CD8-positive, alpha-beta memory T cell (primary cell): Measurements from ENCODE around the gene AQR. TPM values are rescaled to one million over a fixed set of nuclear protein-coding genes. Genes with fewer than 3 reads are reported as not detected.
"Not testable (repeated sequence)": the region's sequence is repeated elsewhere in the genome, so short reads cannot be mapped to it uniquely, and the experiment has no call there.

Experiments
- CTCF ChIA-PET: fragments of 350-600 bp; sonication (Branson Sonifier 250); formaldehyde crosslinking; loops from one replicate; lab custom pipeline; 2021; ENCODE audit warnings: antibody characterized with exemption; lab: Charles Lee
- POLR2A ChIA-PET: fragments of 350-600 bp; sonication (Branson Sonifier 250); formaldehyde crosslinking; loops from one replicate; lab custom pipeline; 2021; ENCODE audit warnings: antibody characterized with exemption; lab: Charles Lee
- DNase-seq, 5 donors: peaks; one replicate each; pipeline versions ENCODE4 v3.0.0 to v3.0.0-alpha.2; 2020 to 2022; ENCODE audit warnings: mixed read lengths in 1 of 5
- H3K27ac ChIP-seq: one replicate; pipeline ENCODE4 v1.7.0; 2013; ENCODE audit warnings: low read depth, mild to moderate bottlenecking, low read length, moderate library complexity
- H3K27me3 ChIP-seq: 2 replicates; pipeline ENCODE4 v1.7.0; 2013; ENCODE audit warnings: low read length, mild to moderate bottlenecking; ENCODE audit not compliant: insufficient read depth, poor library complexity, severe bottlenecking
- H3K36me3 ChIP-seq: 2 replicates; pipeline ENCODE4 v1.7.0; 2013; ENCODE audit warnings: mild to moderate bottlenecking, low read length, moderate library complexity; ENCODE audit not compliant: insufficient read depth
- H3K4me1 ChIP-seq: 2 replicates; pipeline ENCODE4 v1.7.0; 2013; ENCODE audit warnings: mild to moderate bottlenecking, low read length, moderate library complexity; ENCODE audit not compliant: insufficient read depth
- H3K4me3 ChIP-seq: 2 replicates; pipeline ENCODE4 v1.7.0; 2013; ENCODE audit warnings: mild to moderate bottlenecking, low read length
- H3K9me3 ChIP-seq: 2 replicates; pipeline ENCODE4 v1.7.0; 2013; ENCODE audit warnings: mild to moderate bottlenecking, low read length
- H3K27ac Mint-ChIP-seq, 8 donors: one replicate each; pipeline ENCODE4 v1.8.0; 2020 to 2021; ENCODE audit warnings: mixed read lengths in 8 of 8, mild to moderate bottlenecking in 6 of 8, inconsistent platforms in 3 of 8, moderate library complexity in 3 of 8
- H3K27me3 Mint-ChIP-seq, 2 donors: one replicate each; pipeline ENCODE4 v1.8.0; 2020 to 2021; ENCODE audit warnings: mixed read lengths in 2 of 2, mild to moderate bottlenecking in 1 of 2, moderate library complexity in 1 of 2
- H3K36me3 Mint-ChIP-seq, 3 donors: one replicate each; pipeline ENCODE4 v1.8.0; 2020 to 2021; ENCODE audit warnings: mixed read lengths in 3 of 3, inconsistent platforms in 1 of 3, mild to moderate bottlenecking in 1 of 3
- H3K4me1 Mint-ChIP-seq, 3 donors: one replicate each; pipeline ENCODE4 v1.8.0; 2020 to 2021; ENCODE audit warnings: mixed read lengths in 3 of 3, inconsistent platforms in 1 of 3, mild to moderate bottlenecking in 1 of 3
- H3K4me3 Mint-ChIP-seq, 7 donors: one replicate each; pipeline ENCODE4 v1.8.0; 2020 to 2021; ENCODE audit warnings: mixed read lengths in 7 of 7, mild to moderate bottlenecking in 6 of 7, moderate library complexity in 4 of 7, inconsistent platforms in 2 of 7
- H3K9me3 Mint-ChIP-seq, 5 donors: one replicate each; pipeline ENCODE4 v1.8.0; 2020 to 2022; ENCODE audit warnings: mixed read lengths in 5 of 5, mild to moderate bottlenecking in 3 of 5, moderate library complexity in 2 of 5, inconsistent platforms in 1 of 5
- polyA plus RNA-seq: library from polyadenylated mRNA; unstranded; fragments of 300-500 nt; fragmentation: Illumina TruSeq; gene quantifications from one replicate; pipeline ENCODE4 v1.2.3, GENCODE V29; 2021
- total RNA-seq, 2 experiments: library from RNA; stranded (reverse); gene quantifications; one replicate each; pipeline ENCODE4 v1.2.3, GENCODE V29; 2021

AQR gene
- total and polyA plus RNA-seq, 3 experiments from 2014 or later, result 14.8 to 46.0 (median 41.7) TPM

DNA sequence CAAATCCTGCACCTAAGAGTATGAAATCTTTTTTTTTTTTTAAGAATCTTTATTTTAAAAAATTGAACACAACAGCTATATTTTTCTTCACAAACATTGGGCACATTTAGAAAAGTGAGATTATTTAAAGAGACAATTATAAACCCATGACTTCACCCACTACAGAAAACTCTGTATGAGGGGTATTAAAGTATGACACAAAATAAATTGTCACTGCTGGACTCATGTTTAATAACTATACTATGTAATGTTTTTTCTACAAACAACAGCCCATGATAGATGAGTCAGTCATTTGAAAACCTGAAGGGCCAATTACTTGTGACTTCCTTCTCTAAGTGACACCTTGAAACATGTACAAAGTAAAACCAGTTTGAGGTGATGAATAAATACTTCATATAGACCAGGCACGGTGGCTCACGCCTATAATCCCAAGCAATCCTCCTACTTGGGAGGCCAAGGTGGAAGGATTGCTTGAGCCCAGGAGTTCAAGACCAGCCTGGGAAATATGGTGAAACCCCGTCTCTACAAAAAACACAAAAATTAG lies 36.0 kb downstream of the AQR start:
- Histone ChIP-seq H3K36me3 (peaks cover 30% of the 10 kb centered on the region), H3K4me3 (no peak overlapping the region), H3K27me3 (no peaks in the 10 kb centered on the region), H3K27ac (no peak overlapping the region), H3K4me1 (no peaks in the 10 kb centered on the region), H3K9me3 (no peaks in the 10 kb centered on the region)
- ChIA-PET CTCF (interaction anchor here (1.2 kb wide), 1 partner anchor 11 kb away, joined by 3 read pairs; no protein-coding TSS in a partner anchor), POLR2A (no interaction called here)
- no peaks in the 10 kb centered on the region for H3K27me3 Mint-ChIP-seq
- peaks cover 21 to 83% (median 33%) of the 10 kb centered on the region in 3 donors for H3K36me3 Mint-ChIP-seq
- peak overlapping the region in 1 of 8 donors; percentile 59 for H3K27ac Mint-ChIP-seq
- H3K9me3 Mint-ChIP-seq, result peaks cover 0 to 2% (median 0%) of the 10 kb centered on the region in 5 donors
- H3K4me3 Mint-ChIP-seq, result no peak overlapping the region
- DNase-seq, result no peak
- H3K4me1 Mint-ChIP-seq, result no peaks in the 10 kb centered on the region

DNA sequence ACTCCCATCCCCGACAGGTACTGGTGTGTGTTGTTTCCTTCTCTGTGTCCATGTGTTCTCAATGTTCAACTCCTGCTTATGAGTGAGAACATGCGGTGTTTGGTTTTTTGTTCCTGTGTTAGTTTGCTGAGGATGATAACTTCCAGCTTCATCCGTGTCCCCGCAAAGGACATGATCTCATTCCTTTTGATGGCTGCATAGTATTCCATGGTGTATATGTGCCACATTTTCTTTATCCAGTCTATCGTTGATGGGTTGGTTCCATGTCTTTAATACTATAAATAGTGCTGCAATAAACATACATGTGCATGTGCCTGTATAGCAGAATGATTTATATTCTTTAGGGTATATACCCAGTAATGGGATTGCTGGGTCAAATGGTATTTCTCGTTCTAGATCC lies 41.2 kb downstream of the AQR start:
- H3K36me3 Mint-ChIP-seq, result peaks cover 25 to 84% (median 40%) of the 10 kb centered on the region in 3 donors
- H3K27me3 Mint-ChIP-seq, H3K9me3 Mint-ChIP-seq, H3K4me3 ChIP-seq, H3K27ac Mint-ChIP-seq, H3K27me3 ChIP-seq, DNase-seq, H3K27ac ChIP-seq, POLR2A ChIA-PET, H3K4me3 Mint-ChIP-seq, CTCF ChIA-PET, H3K4me1 ChIP-seq, H3K4me1 Mint-ChIP-seq, H3K9me3 ChIP-seq: not testable (repeated sequence)
- peaks cover 25% of the 10 kb centered on the region for H3K36me3 ChIP-seq

GRCh38 chr15:34927726-34928125 lies 41.8 kb downstream of the AQR start:
- Histone ChIP-seq H3K27me3 (no peaks in the 10 kb centered on the region), H3K36me3 (peaks cover 23% of the 10 kb centered on the region), H3K4me3 (no peak overlapping the region), H3K27ac (no peak overlapping the region), H3K4me1 (no peaks in the 10 kb centered on the region), H3K9me3 (no peaks in the 10 kb centered on the region)
- no peaks in the 10 kb centered on the region for H3K4me1 Mint-ChIP-seq
- H3K4me3 Mint-ChIP-seq, result no peak overlapping the region
- no peak overlapping the region for H3K27ac Mint-ChIP-seq
- DNase-seq, result no peak
- H3K9me3 Mint-ChIP-seq, result peaks cover 0 to 2% (median 0%) of the 10 kb centered on the region in 5 donors
- ChIA-PET CTCF (no interaction called here), POLR2A (interaction anchor here (0.5 kb wide), 1 partner anchor 886 kb away, joined by 3 read pairs; no protein-coding TSS in a partner anchor)
- peaks cover 25 to 83% (median 36%) of the 10 kb centered on the region in 3 donors for H3K36me3 Mint-ChIP-seq
- no peaks in the 10 kb centered on the region for H3K27me3 Mint-ChIP-seq

GRCh38 chr15:34914317-34914716 lies 55.2 kb downstream of the AQR start:
- POLR2A ChIA-PET, result no interaction called here
- H3K27ac Mint-ChIP-seq, result peak overlapping the region in 1 of 8 donors; percentile 85
- H3K27me3 Mint-ChIP-seq, result no peaks in the 10 kb centered on the region
- H3K36me3 Mint-ChIP-seq, result peaks cover 23 to 90% (median 24%) of the 10 kb centered on the region in 3 donors
- Histone ChIP-seq H3K9me3 (no peaks in the 10 kb centered on the region), H3K4me1 (no peaks in the 10 kb centered on the region), H3K27ac (no peak overlapping the region), H3K27me3 (no peaks in the 10 kb centered on the region), H3K4me3 (no peak overlapping the region), H3K36me3 (peaks cover 39% of the 10 kb centered on the region)
- H3K4me1 Mint-ChIP-seq, result no peaks in the 10 kb centered on the region
- no peak overlapping the region for H3K4me3 Mint-ChIP-seq
- DNase-seq, result no peak
- CTCF ChIA-PET, result no interaction called here
- H3K9me3 Mint-ChIP-seq, result no peaks in the 10 kb centered on the region

DNA sequence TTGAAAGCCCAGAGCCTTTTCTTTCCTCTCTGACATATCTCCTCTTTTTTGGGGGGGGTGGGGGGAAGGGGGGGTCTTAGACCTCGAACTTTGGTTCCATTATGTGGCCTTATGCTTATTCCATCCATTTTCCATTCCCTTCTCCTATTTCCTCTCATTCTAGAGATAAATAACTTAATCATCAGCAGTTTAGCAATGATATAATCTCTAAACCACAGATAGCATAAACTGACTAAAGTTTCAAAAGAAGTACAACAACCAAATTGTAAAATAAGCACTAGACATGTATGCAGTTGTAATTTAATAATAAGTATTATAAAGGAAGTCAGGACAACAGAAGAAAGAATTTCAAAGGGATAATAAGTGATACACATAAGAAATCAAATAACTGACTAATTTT lies 64.5 kb downstream of the AQR start:
- Histone ChIP-seq H3K27me3 (no peaks in the 10 kb centered on the region), H3K36me3 (peaks cover 33% of the 10 kb centered on the region), H3K9me3 (no peaks in the 10 kb centered on the region), H3K4me3 (no peak overlapping the region), H3K4me1 (no peaks in the 10 kb centered on the region), H3K27ac (no peak overlapping the region)
- no peaks in the 10 kb centered on the region for H3K9me3 Mint-ChIP-seq
- no peaks in the 10 kb centered on the region for H3K27me3 Mint-ChIP-seq
- ChIA-PET POLR2A (no interaction called here), CTCF (no interaction called here)
- no peak for DNase-seq
- no peak overlapping the region for H3K4me3 Mint-ChIP-seq
- H3K36me3 Mint-ChIP-seq, result peaks cover 4 to 83% (median 22%) of the 10 kb centered on the region in 3 donors
- H3K4me1 Mint-ChIP-seq, result no peaks in the 10 kb centered on the region
- H3K27ac Mint-ChIP-seq, result peak overlapping the region in 1 of 8 donors; percentile 71

GRCh38 chr15:34904527-34904926 lies 65.0 kb downstream of the AQR start:
- no peak for DNase-seq
- Mint-ChIP-seq H3K4me1 (no peaks in the 10 kb centered on the region), H3K27ac (peak overlapping the region in 1 of 8 donors; percentile 54), H3K9me3 (no peaks in the 10 kb centered on the region), H3K4me3 (no peak overlapping the region), H3K36me3 (peaks cover 4 to 84% (median 22%) of the 10 kb centered on the region in 3 donors), H3K27me3 (no peaks in the 10 kb centered on the region)
- Histone ChIP-seq H3K4me1 (no peaks in the 10 kb centered on the region), H3K9me3 (no peaks in the 10 kb centered on the region), H3K36me3 (peaks cover 32% of the 10 kb centered on the region), H3K4me3 (no peak overlapping the region), H3K27me3 (no peaks in the 10 kb centered on the region), H3K27ac (no peak overlapping the region)
- ChIA-PET CTCF (no interaction called here), POLR2A (no interaction called here)

DNA sequence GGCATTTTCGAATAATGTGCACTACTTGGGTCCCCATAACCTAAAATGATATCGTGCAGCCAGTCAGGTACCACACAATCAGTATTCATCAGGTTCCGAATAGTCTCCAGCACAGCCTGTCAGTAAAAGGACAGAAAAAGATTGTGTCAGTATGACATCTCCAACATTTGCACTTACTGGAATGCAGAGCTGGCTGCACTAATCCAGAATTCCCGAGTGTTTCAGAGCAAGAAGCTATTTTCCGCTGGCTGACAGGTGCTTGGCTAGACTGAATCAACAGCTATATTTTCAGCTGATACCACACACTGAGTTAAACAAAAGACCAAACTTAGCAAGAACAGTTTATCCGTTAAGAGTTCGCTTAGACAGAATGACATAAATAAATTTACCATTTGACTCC lies 68.8 kb downstream of the AQR start:
- H3K9me3 Mint-ChIP-seq, result peaks cover 0 to 3% (median 0%) of the 10 kb centered on the region in 5 donors
- H3K36me3 Mint-ChIP-seq, result peaks cover 19 to 79% (median 27%) of the 10 kb centered on the region in 3 donors
- H3K4me1 ChIP-seq, result no peaks in the 10 kb centered on the region
- peaks cover 7% of the 10 kb centered on the region for H3K36me3 ChIP-seq
- no peak overlapping the region for H3K27ac ChIP-seq
- H3K4me3 Mint-ChIP-seq, result no peak overlapping the region
- H3K4me1 Mint-ChIP-seq, result no peaks in the 10 kb centered on the region
- ChIA-PET CTCF (no interaction called here), POLR2A (no interaction called here)
- H3K9me3 ChIP-seq, result no peaks in the 10 kb centered on the region
- DNase-seq, result no peak
- H3K27me3 Mint-ChIP-seq, result no peaks in the 10 kb centered on the region
- no peak overlapping the region for H3K27ac Mint-ChIP-seq
- no peaks in the 10 kb centered on the region for H3K27me3 ChIP-seq
- no peak overlapping the region for H3K4me3 ChIP-seq

DNA sequence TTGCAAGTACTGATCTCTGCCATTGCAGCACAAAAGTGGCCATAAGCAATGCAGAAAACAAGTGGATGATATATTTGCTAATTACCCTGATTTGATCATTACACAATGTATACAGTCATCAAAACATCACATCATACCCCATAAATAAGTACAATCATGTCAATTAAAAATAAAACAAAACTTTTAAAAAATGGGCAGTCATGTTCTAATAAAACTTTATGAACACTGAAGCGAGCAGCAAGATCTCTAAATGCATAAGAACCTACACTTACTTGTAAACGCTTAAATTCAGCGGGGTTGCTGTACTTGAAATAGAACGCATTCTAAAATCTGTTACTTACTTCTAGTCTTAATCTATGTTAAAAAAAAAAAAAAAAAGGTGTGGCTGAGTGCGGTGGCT lies 73.4 kb downstream of the AQR start:
- Mint-ChIP-seq H3K36me3 (peaks cover 50 to 80% (median 51%) of the 10 kb centered on the region in 3 donors), H3K9me3 (peaks cover 6 to 22% (median 20%) of the 10 kb centered on the region in 5 donors), H3K27ac (peak overlapping the region in 1 of 8 donors; percentile 50), H3K27me3 (no peaks in the 10 kb centered on the region), H3K4me3 (no peak overlapping the region), H3K4me1 (peaks cover 0 to 5% (median 2%) of the 10 kb centered on the region in 3 donors)
- CTCF ChIA-PET, result no interaction called here
- no peak overlapping the region for H3K27ac ChIP-seq
- H3K36me3 ChIP-seq, result peaks cover 33% of the 10 kb centered on the region
- POLR2A ChIA-PET, result no interaction called here
- no peak overlapping the region for H3K4me3 ChIP-seq
- no peak for DNase-seq
- H3K9me3 ChIP-seq, result peaks cover 13% of the 10 kb centered on the region
- H3K4me1 ChIP-seq, result no peaks in the 10 kb centered on the region
- H3K27me3 ChIP-seq, result no peaks in the 10 kb centered on the region
